IMR-90 (cell line): Measurements from ENCODE around the gene SOCS6.

ENCODE experiments used
- CEBPB ChIP-seq: IDR thresholded peaks from 2 replicates; pipeline ENCODE4 v1.6.1; 2012; ENCODE audit warnings: low read depth, low read length, improper control_type of control experiment
- MXI1 ChIP-seq: IDR thresholded peaks from 2 replicates; pipeline ENCODE4 v1.6.1; 2012; ENCODE audit warnings: low read depth, mild to moderate bottlenecking, low read length, moderate library complexity, borderline replicate concordance
- POLR2A ChIP-seq: IDR thresholded peaks from 2 replicates; pipeline ENCODE4 v1.6.1; 2012; ENCODE audit warnings: mild to moderate bottlenecking, low read depth, low read length
- RAD21 ChIP-seq: IDR thresholded peaks from 2 replicates; pipeline ENCODE4 v1.6.1; 2012; ENCODE audit warnings: low read length, improper control_type of control experiment
- TF ChIP-seq, protein P1 (sequence below): conservative IDR thresholded peaks from 2 replicates; pipeline ENCODE4 v1.5.1; 2012; ENCODE audit warnings: mild to moderate bottlenecking, low read depth, low read length, improper control_type of control experiment
- TF ChIP-seq, protein P2 (sequence below): fragments of 150-350 bp; IDR thresholded peaks from 2 replicates; pipeline ENCODE4 v1.6.1; 2017; ENCODE audit warnings: mild to moderate bottlenecking, antibody characterized with exemption, low read length, low read depth

DNA sequence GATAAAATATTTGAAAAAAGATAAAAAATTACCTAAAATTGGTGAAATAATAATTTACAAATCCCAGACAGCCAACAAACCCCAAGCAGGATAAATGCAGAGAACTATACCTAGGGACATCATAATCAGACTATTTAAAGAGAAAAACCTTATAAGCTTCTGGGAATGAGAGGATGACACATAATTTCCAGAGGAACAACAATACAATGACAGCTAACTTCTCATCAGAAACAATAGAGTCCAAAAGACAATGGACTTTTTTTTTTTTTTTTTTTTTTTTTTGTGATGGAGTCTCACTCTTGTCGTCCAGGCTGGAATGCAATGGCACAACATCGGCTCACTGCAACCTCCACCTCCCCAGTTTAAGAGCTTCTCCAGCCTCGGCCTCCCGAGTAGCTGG is 65.2 kb downstream of the SOCS6 start:
- TF ChIP-seq CEBPB (no peak), POLR2A (no peak), MXI1 (no peak), RAD21 (no peak)
- TF ChIP-seq, protein P1, sequence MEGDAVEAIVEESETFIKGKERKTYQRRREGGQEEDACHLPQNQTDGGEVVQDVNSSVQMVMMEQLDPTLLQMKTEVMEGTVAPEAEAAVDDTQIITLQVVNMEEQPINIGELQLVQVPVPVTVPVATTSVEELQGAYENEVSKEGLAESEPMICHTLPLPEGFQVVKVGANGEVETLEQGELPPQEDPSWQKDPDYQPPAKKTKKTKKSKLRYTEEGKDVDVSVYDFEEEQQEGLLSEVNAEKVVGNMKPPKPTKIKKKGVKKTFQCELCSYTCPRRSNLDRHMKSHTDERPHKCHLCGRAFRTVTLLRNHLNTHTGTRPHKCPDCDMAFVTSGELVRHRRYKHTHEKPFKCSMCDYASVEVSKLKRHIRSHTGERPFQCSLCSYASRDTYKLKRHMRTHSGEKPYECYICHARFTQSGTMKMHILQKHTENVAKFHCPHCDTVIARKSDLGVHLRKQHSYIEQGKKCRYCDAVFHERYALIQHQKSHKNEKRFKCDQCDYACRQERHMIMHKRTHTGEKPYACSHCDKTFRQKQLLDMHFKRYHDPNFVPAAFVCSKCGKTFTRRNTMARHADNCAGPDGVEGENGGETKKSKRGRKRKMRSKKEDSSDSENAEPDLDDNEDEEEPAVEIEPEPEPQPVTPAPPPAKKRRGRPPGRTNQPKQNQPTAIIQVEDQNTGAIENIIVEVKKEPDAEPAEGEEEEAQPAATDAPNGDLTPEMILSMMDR: no peak
- TF ChIP-seq, protein P2, sequence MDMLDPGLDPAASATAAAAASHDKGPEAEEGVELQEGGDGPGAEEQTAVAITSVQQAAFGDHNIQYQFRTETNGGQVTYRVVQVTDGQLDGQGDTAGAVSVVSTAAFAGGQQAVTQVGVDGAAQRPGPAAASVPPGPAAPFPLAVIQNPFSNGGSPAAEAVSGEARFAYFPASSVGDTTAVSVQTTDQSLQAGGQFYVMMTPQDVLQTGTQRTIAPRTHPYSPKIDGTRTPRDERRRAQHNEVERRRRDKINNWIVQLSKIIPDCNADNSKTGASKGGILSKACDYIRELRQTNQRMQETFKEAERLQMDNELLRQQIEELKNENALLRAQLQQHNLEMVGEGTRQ: no peak
